Fibroblast of upper back skin (primary cell): ENCODE results near the gene CCNY.
"Not testable (repeated sequence)": the region's sequence is repeated elsewhere in the genome, so short reads cannot be mapped to it uniquely, and the experiment has no call there.

ENCODE experiments used
- DNase-seq: peaks from one replicate; pipeline ENCODE4 v3.0.0-alpha.2; 2013

CCNY gene

GRCh38 chr10:35493196-35494118 lies 157.1 kb downstream of the CCNY start:
- DNase-seq = peak; percentile 25

GRCh38 chr10:35495521-35496119 lies 159.3 kb downstream of the CCNY start:
- DNase-seq = no peak

GRCh38 chr10:35497909-35498308 lies 161.6 kb downstream of the CCNY start:
- DNase-seq = no peak

GRCh38 chr10:35498693-35499092 lies 162.4 kb downstream of the CCNY start:
- no peak for DNase-seq

GRCh38 chr10:35501923-35502322 lies 165.6 kb downstream of the CCNY start:
- DNase-seq = no peak

GRCh38 chr10:35502692-35503091 lies 166.4 kb downstream of the CCNY start:
- no peak for DNase-seq

- DNase-seq = no peak
Observed at GRCh38 chr10:35503578-35503977, 167.3 kb downstream of the CCNY start.

- DNase-seq = no peak
Observed at GRCh38 chr10:35504132-35504531, 167.8 kb downstream of the CCNY start.

GRCh38 chr10:35505241-35505873 lies 169.0 kb downstream of the CCNY start:
- DNase-seq = no peak

- no peak for DNase-seq
Observed at GRCh38 chr10:35506741-35507140, 170.4 kb downstream of the CCNY start.

- DNase-seq = no peak
Observed at GRCh38 chr10:35507519-35508109, 171.3 kb downstream of the CCNY start.

GRCh38 chr10:35508647-35509046 lies 172.3 kb downstream of the CCNY start:
- DNase-seq = no peak

GRCh38 chr10:35510891-35511290 lies 174.6 kb downstream of the CCNY start:
- DNase-seq = no peak

- no peak for DNase-seq
Observed at GRCh38 chr10:35511647-35512046, 175.3 kb downstream of the CCNY start.

GRCh38 chr10:35516102-35516670 lies 179.9 kb downstream of the CCNY start:
- DNase-seq = no peak

- no peak for DNase-seq
Observed at GRCh38 chr10:35517431-35518181, 181.3 kb downstream of the CCNY start.

GRCh38 chr10:35518187-35518586 lies 181.9 kb downstream of the CCNY start:
- DNase-seq = not testable (repeated sequence)

GRCh38 chr10:35520996-35521395 lies 184.7 kb downstream of the CCNY start:
- DNase-seq = no peak

GRCh38 chr10:35523670-35524225 lies 187.4 kb downstream of the CCNY start:
- no peak for DNase-seq

- no peak for DNase-seq
Observed at GRCh38 chr10:35526746-35527145, 190.4 kb downstream of the CCNY start.

GRCh38 chr10:35532141-35532540 lies 195.8 kb downstream of the CCNY start:
- DNase-seq = no peak

- DNase-seq = peak; percentile 49
Observed at GRCh38 chr10:35533565-35533964, 197.3 kb downstream of the CCNY start.
